ENCODE results near the gene MIPEP.

The MIPEP gene

DNA sequence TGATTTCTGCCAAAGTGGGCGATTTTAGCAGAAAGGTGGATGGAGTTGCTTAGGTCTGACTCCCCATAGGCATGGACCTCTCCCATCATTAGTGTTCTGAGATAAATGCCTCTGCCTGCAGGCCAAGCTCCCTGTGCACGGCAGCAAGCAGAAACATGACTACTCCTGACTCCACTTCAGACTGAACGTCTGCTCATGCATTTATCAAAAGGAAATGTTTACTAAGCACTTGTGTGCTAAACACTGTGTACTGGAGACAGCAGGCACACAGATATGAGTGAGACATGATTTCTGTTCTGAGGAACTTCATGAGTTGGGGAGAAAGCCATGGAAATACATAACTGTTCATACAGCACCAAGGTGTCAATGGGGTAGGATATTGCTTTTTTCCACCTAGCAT is 149.6 kb downstream of the MIPEP start:
- TF ChIP-seq EZH2 (IDR thresholded peaks at IDR 0.05; ENCODE audit: borderline replicate concordance, low read length), result no peak
- TF ChIP-seq, protein P1, sequence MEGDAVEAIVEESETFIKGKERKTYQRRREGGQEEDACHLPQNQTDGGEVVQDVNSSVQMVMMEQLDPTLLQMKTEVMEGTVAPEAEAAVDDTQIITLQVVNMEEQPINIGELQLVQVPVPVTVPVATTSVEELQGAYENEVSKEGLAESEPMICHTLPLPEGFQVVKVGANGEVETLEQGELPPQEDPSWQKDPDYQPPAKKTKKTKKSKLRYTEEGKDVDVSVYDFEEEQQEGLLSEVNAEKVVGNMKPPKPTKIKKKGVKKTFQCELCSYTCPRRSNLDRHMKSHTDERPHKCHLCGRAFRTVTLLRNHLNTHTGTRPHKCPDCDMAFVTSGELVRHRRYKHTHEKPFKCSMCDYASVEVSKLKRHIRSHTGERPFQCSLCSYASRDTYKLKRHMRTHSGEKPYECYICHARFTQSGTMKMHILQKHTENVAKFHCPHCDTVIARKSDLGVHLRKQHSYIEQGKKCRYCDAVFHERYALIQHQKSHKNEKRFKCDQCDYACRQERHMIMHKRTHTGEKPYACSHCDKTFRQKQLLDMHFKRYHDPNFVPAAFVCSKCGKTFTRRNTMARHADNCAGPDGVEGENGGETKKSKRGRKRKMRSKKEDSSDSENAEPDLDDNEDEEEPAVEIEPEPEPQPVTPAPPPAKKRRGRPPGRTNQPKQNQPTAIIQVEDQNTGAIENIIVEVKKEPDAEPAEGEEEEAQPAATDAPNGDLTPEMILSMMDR (IDR thresholded peaks at IDR 0.05; ENCODE audit: low read length), result no peak
- Histone ChIP-seq H3K36me3 (ENCODE audit: insufficient read depth, low read length) (no peaks in the 10 kb centered on the region), H3K4me3 (ENCODE audit: low read depth, low read length, poor library complexity, severe bottlenecking) (no peak overlapping the region), H3K79me2 (ENCODE audit: insufficient read depth, low read length) (no peaks in the 10 kb centered on the region), H3K4me2 (ENCODE audit: low read length) (no peak overlapping the region), H3K9ac (ENCODE audit: low read length) (no peak overlapping the region), H3F3A (ENCODE audit: insufficient read depth, low read length) (no peaks in the 10 kb centered on the region), H3K9me2 (ENCODE audit: low read depth, low read length) (no peaks in the 10 kb centered on the region), H4K20me1 (ENCODE audit: insufficient read depth, low read length) (no peaks in the 10 kb centered on the region), H2AFZ (ENCODE audit: low read length) (no peak overlapping the region), H3K9me3 (ENCODE audit: low read length) (no peaks in the 10 kb centered on the region), H3K27ac (ENCODE audit: low read depth, low read length, poor library complexity, severe bottlenecking) (no peak overlapping the region), H3K27me3 (ENCODE audit: insufficient read depth, low read length) (no peaks in the 10 kb centered on the region), H3K4me1 (ENCODE audit: insufficient read depth, low read length, severe bottlenecking) (no peaks in the 10 kb centered on the region)

DNA sequence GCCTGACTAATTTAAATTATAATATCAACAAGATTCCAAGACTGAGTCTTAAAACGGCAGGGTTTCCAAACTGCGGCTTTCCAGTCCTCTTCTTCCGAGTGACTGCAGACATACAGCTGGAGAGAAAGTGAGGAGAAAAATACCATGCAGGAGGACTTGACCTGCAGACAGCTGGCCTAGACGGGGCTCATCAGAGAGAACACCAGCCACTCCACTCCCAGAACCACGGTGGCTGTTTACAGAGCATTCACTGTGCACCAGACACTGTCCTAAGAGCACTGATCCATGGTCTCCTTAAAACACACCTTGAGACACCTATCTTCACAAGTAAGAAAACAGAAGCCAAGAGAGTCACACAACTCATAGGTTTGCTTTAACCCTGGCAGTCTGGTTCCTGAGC is 152.7 kb downstream of the MIPEP start:
- Histone ChIP-seq H3K79me2 (ENCODE audit: insufficient read depth, low read length) (no peaks in the 10 kb centered on the region), H3K4me3 (ENCODE audit: low read depth, low read length, poor library complexity, severe bottlenecking) (no peak overlapping the region), H3K4me2 (ENCODE audit: low read length) (no peak overlapping the region), H2AFZ (ENCODE audit: low read length) (no peak overlapping the region), H4K20me1 (ENCODE audit: insufficient read depth, low read length) (no peaks in the 10 kb centered on the region), H3K9ac (ENCODE audit: low read length) (no peak overlapping the region), H3K27me3 (ENCODE audit: insufficient read depth, low read length) (no peaks in the 10 kb centered on the region), H3K9me3 (ENCODE audit: low read length) (no peaks in the 10 kb centered on the region), H3K36me3 (ENCODE audit: insufficient read depth, low read length) (no peaks in the 10 kb centered on the region), H3F3A (ENCODE audit: insufficient read depth, low read length) (no peaks in the 10 kb centered on the region), H3K4me1 (ENCODE audit: insufficient read depth, low read length, severe bottlenecking) (no peaks in the 10 kb centered on the region), H3K27ac (ENCODE audit: low read depth, low read length, poor library complexity, severe bottlenecking) (no peak overlapping the region), H3K9me2 (ENCODE audit: low read depth, low read length) (no peaks in the 10 kb centered on the region)
- TF ChIP-seq, protein P1 (IDR thresholded peaks at IDR 0.05; ENCODE audit: low read length), result no peak

DNA sequence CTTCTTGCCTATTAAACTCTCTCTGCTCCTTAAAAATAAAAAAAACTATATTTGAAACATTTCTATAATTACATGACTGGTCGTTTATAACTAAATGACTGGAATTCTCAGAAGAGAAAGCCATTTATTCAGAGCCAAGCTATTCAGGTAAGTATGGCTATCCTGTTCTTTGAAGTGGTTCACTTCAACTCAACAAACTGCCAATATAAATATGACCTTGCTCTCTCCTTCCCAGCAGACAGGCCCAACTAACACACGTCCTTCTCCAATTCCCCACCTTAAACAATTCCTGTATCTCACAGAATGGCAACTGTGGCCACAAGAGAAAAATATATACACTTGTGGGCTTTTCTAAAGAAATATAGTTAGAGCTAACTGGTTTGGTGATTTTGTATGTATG is 153.9 kb downstream of the MIPEP start:
- no peaks in the 10 kb centered on the region for H3K9me2 ChIP-seq (ENCODE audit: low read depth, low read length)
- TF ChIP-seq EZH2 (IDR thresholded peaks at IDR 0.05; ENCODE audit: borderline replicate concordance, low read length), result no peak
- no peak overlapping the region for H3K4me3 ChIP-seq (ENCODE audit: low read depth, low read length, poor library complexity, severe bottlenecking)

DNA sequence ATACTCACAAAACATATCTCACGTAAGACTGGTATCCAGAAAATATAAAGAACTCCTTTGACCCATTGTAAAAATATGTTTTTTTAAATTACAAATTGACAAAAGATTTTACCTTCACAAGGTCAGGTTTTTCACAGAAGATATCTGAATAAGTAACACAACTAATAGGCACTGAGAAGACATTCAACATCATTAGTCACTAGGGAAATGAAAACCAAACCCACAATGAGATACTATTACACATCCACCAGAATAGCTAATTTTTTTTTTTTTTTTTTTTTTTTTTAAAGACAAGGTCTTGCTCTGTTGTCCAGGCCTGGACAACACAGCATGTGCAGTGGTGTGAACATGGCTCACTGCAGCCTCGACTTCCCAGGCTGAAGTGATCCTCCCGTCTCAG is 157.5 kb downstream of the MIPEP start:
- Histone ChIP-seq H3K36me3 (ENCODE audit: insufficient read depth, low read length) (no peaks in the 10 kb centered on the region), H3K27me3 (ENCODE audit: insufficient read depth, low read length) (no peaks in the 10 kb centered on the region), H3K4me1 (ENCODE audit: insufficient read depth, low read length, severe bottlenecking) (no peaks in the 10 kb centered on the region), H3K9me2 (ENCODE audit: low read depth, low read length) (no peaks in the 10 kb centered on the region), H3K79me2 (ENCODE audit: insufficient read depth, low read length) (no peaks in the 10 kb centered on the region), H3K4me3 (ENCODE audit: low read depth, low read length, poor library complexity, severe bottlenecking) (no peak overlapping the region), H3K9ac (ENCODE audit: low read length) (no peak overlapping the region), H2AFZ (ENCODE audit: low read length) (no peak overlapping the region), H3K4me2 (ENCODE audit: low read length) (no peak overlapping the region), H3K27ac (ENCODE audit: low read depth, low read length, poor library complexity, severe bottlenecking) (no peak overlapping the region), H3F3A (ENCODE audit: insufficient read depth, low read length) (no peaks in the 10 kb centered on the region), H3K9me3 (ENCODE audit: low read length) (no peaks in the 10 kb centered on the region), H4K20me1 (ENCODE audit: insufficient read depth, low read length) (no peaks in the 10 kb centered on the region)
- TF ChIP-seq, protein P1 (IDR thresholded peaks at IDR 0.05; ENCODE audit: low read length), result no peak
- TF ChIP-seq EZH2 (IDR thresholded peaks at IDR 0.05; ENCODE audit: borderline replicate concordance, low read length), result no peak

More for the DNA sequence above, 153.9 kb downstream of the MIPEP start:
- Histone ChIP-seq H3K9ac (ENCODE audit: low read length) (no peak overlapping the region), H3K27me3 (ENCODE audit: insufficient read depth, low read length) (no peaks in the 10 kb centered on the region), H4K20me1 (ENCODE audit: insufficient read depth, low read length) (no peaks in the 10 kb centered on the region), H2AFZ (ENCODE audit: low read length) (no peak overlapping the region), H3K27ac (ENCODE audit: low read depth, low read length, poor library complexity, severe bottlenecking) (no peak overlapping the region), H3F3A (ENCODE audit: insufficient read depth, low read length) (no peaks in the 10 kb centered on the region), H3K4me2 (ENCODE audit: low read length) (no peak overlapping the region), H3K9me3 (ENCODE audit: low read length) (no peaks in the 10 kb centered on the region), H3K4me1 (ENCODE audit: insufficient read depth, low read length, severe bottlenecking) (no peaks in the 10 kb centered on the region), H3K79me2 (ENCODE audit: insufficient read depth, low read length) (no peaks in the 10 kb centered on the region), H3K36me3 (ENCODE audit: insufficient read depth, low read length) (no peaks in the 10 kb centered on the region)

Measured in OCI-LY1 (cell line).